ENCODE measurements around the gene ATXN7L1. TPM values are rescaled to one million over a fixed set of nuclear protein-coding genes. Genes with fewer than 3 reads are reported as not detected.

Gene ATXN7L1
- total and polyA plus RNA-seq, 2 donors (not counting 1 experiment from before 2014, with no cell fraction given), result 7.1 to 40.6 TPM

DNA sequence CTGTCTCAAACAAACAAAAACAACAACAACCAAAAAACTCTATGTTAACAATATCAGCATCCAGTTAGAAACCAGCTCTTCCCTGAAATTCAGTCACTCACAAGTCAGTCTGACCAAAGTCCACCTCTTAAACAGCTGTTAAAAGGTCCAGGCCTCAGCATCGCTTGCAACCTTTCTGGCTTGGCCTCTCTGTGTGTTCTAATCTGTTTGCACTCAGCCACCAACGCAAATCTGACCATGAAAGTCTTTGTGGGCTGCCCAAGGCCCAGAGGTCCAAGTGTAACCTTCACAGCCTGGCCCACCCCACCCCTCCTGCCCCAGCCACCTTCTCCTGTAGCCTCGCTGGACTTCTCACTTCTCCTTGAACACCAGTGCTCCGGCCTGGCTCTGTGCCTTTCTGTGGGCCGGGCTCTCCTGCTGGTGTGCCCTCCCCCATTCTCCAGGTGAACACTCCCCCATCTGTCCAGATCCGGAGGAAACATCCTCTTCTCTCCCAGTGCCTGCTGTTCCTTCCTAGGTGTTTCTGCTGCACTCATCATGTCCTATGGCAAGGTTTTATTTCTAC lies 222.9 kb downstream of the ATXN7L1 start:
- H3K27ac ChIP-seq (ENCODE audit: low read length in 2 of 2), result no peak overlapping the region
- H3K9me3 ChIP-seq (ENCODE audit: control extremely low read depth in 1 of 3, control insufficient read depth in 2 of 3, insufficient read depth in 1 of 3, low read length in 2 of 3), result peaks cover 0 to 3% (median 0%) of the 10 kb centered on the region in 3 donors
- Mint-ChIP-seq H3K4me3 (no peak overlapping the region), H3K9me3 (ENCODE audit: insufficient read depth) (no peaks in the 10 kb centered on the region), H3K27ac (no peak overlapping the region), H3K27me3 (no peaks in the 10 kb centered on the region), H3K4me1 (peaks cover 1% of the 10 kb centered on the region)
- CTCF ChIA-PET, result interaction anchor here (1.0 to 18.4 kb wide), 16 partner anchors 15 to 501 kb away, joined by 3 to 216 read pairs (median 4); no protein-coding TSS in a partner anchor
- no peak overlapping the region for H3K4me2 ChIP-seq (replicated peaks; ENCODE audit: low read depth, low read length, poor library complexity, severe bottlenecking)
- intact Hi-C loops (cut with micrococcal nuclease), result loop anchor here (2.0 to 5.0 kb wide), 2 partner anchors 107 to 499 kb away; no protein-coding TSS in a partner anchor
- no peak for TF ChIP-seq CTCF (IDR thresholded peaks at IDR 0.05)
- no peak for TF ChIP-seq EZH2 (IDR thresholded peaks at IDR 0.05; ENCODE audit: borderline replicate concordance, insufficient read depth, low read depth, low read length, poor library complexity, severe bottlenecking)
- H4K20me1 ChIP-seq (ENCODE audit: control insufficient read depth, insufficient read depth, low read length, poor library complexity, severe bottlenecking), result peaks cover 29% of the 10 kb centered on the region
- no peaks in the 10 kb centered on the region for H3K4me1 ChIP-seq (ENCODE audit: control insufficient read depth in 2 of 2, insufficient read depth in 2 of 2, low read length in 2 of 2)
- H2AFZ ChIP-seq (ENCODE audit: insufficient read depth, low read depth, low read length, poor library complexity, severe bottlenecking), result no peak overlapping the region
- no peak overlapping the region for H3K9ac ChIP-seq (ENCODE audit: low read length)
- peaks cover 28% of the 10 kb centered on the region for H3K79me2 ChIP-seq (ENCODE audit: control insufficient read depth, insufficient read depth, low read length)
- 98% methylated on average over 6 of the region's 6 CpGs for WGBS (ENCODE audit: insufficient coverage)
- H3K4me3 ChIP-seq (ENCODE audit: control extremely low read depth in 1 of 5, extremely low read depth in 1 of 5, insufficient read depth in 1 of 5, low read depth in 2 of 5, low read length in 4 of 5), result no peak overlapping the region
- DNase-seq, result no peak
- H3K36me3 ChIP-seq (replicated peaks in 1 of 2; ENCODE audit: control extremely low read depth in 1 of 2, control insufficient read depth in 1 of 2, extremely low read depth in 1 of 2, insufficient read depth in 2 of 2, low read length in 1 of 2), result peaks cover 0 to 69% of the 10 kb centered on the region in 2 experiments
- no peak for ATAC-seq (ENCODE audit: low read depth)
- POLR2A ChIA-PET, result no interaction called here
- H3K27me3 ChIP-seq (replicated peaks in 1 of 4; ENCODE audit: control extremely low read depth in 1 of 4, control insufficient read depth in 3 of 4, insufficient read depth in 4 of 4, low read length in 3 of 4), result no peaks in the 10 kb centered on the region

DNA sequence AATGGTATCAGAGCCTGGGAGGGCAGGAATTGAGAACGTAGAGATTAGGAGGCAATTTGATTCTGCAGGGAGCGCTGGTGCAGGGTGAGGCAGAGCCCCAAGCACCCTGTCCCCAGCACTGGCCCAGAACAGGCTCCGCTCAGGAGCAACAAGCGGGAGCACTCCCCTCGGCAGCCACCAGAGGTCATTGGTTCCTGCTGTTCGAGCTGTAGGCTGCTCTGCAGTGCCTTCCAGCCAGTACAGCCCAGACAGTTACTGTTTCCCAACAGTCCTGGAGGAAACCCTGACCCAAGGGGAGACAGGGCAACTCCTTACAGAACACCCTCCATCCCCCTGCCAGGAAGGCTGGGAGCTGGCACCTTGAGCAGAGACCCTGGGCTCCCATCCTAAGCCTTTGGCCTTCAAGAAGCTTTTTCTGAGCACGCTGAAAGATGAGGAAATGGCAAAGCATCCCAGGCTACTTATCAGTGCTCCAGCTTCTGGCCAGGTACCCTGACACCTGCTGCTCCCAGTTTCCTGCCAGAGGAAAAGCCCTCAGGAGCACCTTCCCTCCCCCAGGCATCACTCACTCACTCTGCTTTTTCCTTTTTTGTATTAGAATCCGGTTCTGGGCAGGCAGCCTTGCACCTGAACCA lies 223.9 kb downstream of the ATXN7L1 start:
- no peaks in the 10 kb centered on the region for H3K27me3 ChIP-seq (replicated peaks in 1 of 4; ENCODE audit: control extremely low read depth in 1 of 4, control insufficient read depth in 3 of 4, insufficient read depth in 4 of 4, low read length in 3 of 4)
- Mint-ChIP-seq H3K4me1 (peaks cover 1% of the 10 kb centered on the region), H3K4me3 (no peak overlapping the region), H3K9me3 (ENCODE audit: insufficient read depth) (no peaks in the 10 kb centered on the region), H3K27me3 (no peaks in the 10 kb centered on the region), H3K27ac (no peak overlapping the region)
- WGBS (ENCODE audit: insufficient coverage), result 71% methylated on average over 8 of the region's 8 CpGs
- no peak overlapping the region for H3K27ac ChIP-seq (ENCODE audit: low read length in 2 of 2)
- H3K9ac ChIP-seq (ENCODE audit: low read length), result no peak overlapping the region
- H3K79me2 ChIP-seq (ENCODE audit: control insufficient read depth, insufficient read depth, low read length), result peaks cover 28% of the 10 kb centered on the region
- H3K9me3 ChIP-seq (ENCODE audit: control extremely low read depth in 1 of 3, control insufficient read depth in 2 of 3, insufficient read depth in 1 of 3, low read length in 2 of 3), result peaks cover 0 to 3% (median 0%) of the 10 kb centered on the region in 3 donors
- DNase-seq (peak; percentile 67), ATAC-seq (ENCODE audit: low read depth) (peak; percentile 78)
- H2AFZ ChIP-seq (ENCODE audit: insufficient read depth, low read depth, low read length, poor library complexity, severe bottlenecking), result no peak overlapping the region
- H3K4me3 ChIP-seq (ENCODE audit: control extremely low read depth in 1 of 5, extremely low read depth in 1 of 5, insufficient read depth in 1 of 5, low read depth in 2 of 5, low read length in 4 of 5), result no peak overlapping the region
- no peaks in the 10 kb centered on the region for H3K4me1 ChIP-seq (ENCODE audit: control insufficient read depth in 2 of 2, insufficient read depth in 2 of 2, low read length in 2 of 2)
- H3K36me3 ChIP-seq (replicated peaks in 1 of 2; ENCODE audit: control extremely low read depth in 1 of 2, control insufficient read depth in 1 of 2, extremely low read depth in 1 of 2, insufficient read depth in 2 of 2, low read length in 1 of 2), result peaks cover 0 to 69% of the 10 kb centered on the region in 2 experiments
- TF ChIP-seq EZH2 (IDR thresholded peaks at IDR 0.05; ENCODE audit: borderline replicate concordance, insufficient read depth, low read depth, low read length, poor library complexity, severe bottlenecking) (no peak), CTCF (IDR thresholded peaks at IDR 0.05) (peak; percentile 80)
- CTCF ChIA-PET, result interaction anchor here (0.8 to 18.4 kb wide), 18 partner anchors 16 to 810 kb away, joined by 3 to 216 read pairs (median 4); no protein-coding TSS in a partner anchor
- peaks cover 29% of the 10 kb centered on the region for H4K20me1 ChIP-seq (ENCODE audit: control insufficient read depth, insufficient read depth, low read length, poor library complexity, severe bottlenecking)
- POLR2A ChIA-PET, result no interaction called here
- no peak overlapping the region for H3K4me2 ChIP-seq (replicated peaks; ENCODE audit: low read depth, low read length, poor library complexity, severe bottlenecking)
- intact Hi-C loops (cut with micrococcal nuclease), result loop anchor here (1.0 to 5.0 kb wide), 4 partner anchors 108 to 514 kb away; no protein-coding TSS in a partner anchor
